ENCODE data around the gene SEPTIN5.

The SEPTIN5 gene

GRCh38 chr22:19715188-19715930 is 1.1 kb downstream of the SEPTIN5 start:
- H3K9me3 ChIP-seq (ENCODE audit: control insufficient read depth, low read length) = no peaks in the 10 kb centered on the region
- no peak for DNase-seq
- peaks cover 19% of the 10 kb centered on the region for H3K4me1 ChIP-seq (ENCODE audit: control insufficient read depth, insufficient read depth, low read length, poor library complexity, severe bottlenecking)
- no peaks in the 10 kb centered on the region for H3K36me3 ChIP-seq (ENCODE audit: control insufficient read depth, insufficient read depth, low read length)
- no peak overlapping the region for H3K27ac ChIP-seq (ENCODE audit: insufficient read depth, low read length, poor library complexity, severe bottlenecking)
- peaks cover 16% of the 10 kb centered on the region for H3K27me3 ChIP-seq (replicated peaks; ENCODE audit: control insufficient read depth, insufficient read depth, low read length, poor library complexity, severe bottlenecking)
- no peak overlapping the region for H3K4me3 ChIP-seq (ENCODE audit: insufficient read depth, low read depth, low read length, poor library complexity, severe bottlenecking)

DNA sequence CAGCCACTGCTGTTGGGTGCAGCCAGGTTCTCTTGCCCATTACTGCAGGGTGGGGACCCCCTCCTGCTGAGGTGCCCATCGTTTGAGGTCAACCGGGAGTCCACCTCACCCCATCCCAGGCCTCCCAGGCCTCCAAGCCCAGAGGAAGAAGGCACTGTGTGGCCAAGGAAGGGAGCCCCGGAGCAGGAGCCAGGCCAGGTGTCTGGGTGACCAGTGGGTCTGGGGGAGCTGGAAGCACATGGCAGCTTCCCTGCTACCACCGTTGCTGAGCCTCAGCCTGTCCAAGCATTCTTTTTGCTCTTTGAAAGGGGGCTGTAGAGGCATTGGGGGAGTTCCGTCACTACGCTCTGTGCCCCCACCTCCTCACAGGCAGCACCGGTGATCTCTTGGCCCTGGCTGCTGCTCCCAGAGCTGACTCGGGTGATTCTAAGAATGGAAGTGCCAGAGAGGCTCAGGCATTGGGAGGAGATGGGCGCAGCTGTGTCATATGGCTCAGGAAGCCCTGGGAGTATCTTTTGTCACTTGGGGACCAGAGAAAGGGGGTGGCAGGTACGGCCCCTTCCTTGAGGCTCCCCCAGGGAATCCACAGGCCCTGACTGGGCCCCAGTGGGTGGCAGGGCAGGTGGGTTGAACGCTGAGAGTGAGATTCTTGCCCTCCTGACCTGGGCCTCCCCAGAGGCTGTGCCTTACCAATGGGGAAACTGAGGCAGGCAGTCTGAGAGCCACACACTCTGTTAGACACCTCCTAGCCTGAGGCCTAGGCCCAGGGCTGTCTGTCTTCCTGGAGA is 1.9 kb downstream of the SEPTIN5 start:
- no peak overlapping the region for H3K4me3 ChIP-seq (ENCODE audit: insufficient read depth, low read depth, low read length, poor library complexity, severe bottlenecking)
- no peak overlapping the region for H3K27ac ChIP-seq (ENCODE audit: insufficient read depth, low read length, poor library complexity, severe bottlenecking)
- peaks cover 16% of the 10 kb centered on the region for H3K27me3 ChIP-seq (replicated peaks; ENCODE audit: control insufficient read depth, insufficient read depth, low read length, poor library complexity, severe bottlenecking)
- H3K4me1 ChIP-seq (ENCODE audit: control insufficient read depth, insufficient read depth, low read length, poor library complexity, severe bottlenecking) = peaks cover 19% of the 10 kb centered on the region
- no peak for DNase-seq
- no peaks in the 10 kb centered on the region for H3K36me3 ChIP-seq (ENCODE audit: control insufficient read depth, insufficient read depth, low read length)
- H3K9me3 ChIP-seq (ENCODE audit: control insufficient read depth, low read length) = no peaks in the 10 kb centered on the region

- H3K27me3 ChIP-seq (replicated peaks; ENCODE audit: control insufficient read depth, insufficient read depth, low read length, poor library complexity, severe bottlenecking) = peaks cover 16% of the 10 kb centered on the region
- no peak overlapping the region for H3K27ac ChIP-seq (ENCODE audit: insufficient read depth, low read length, poor library complexity, severe bottlenecking)
- H3K4me1 ChIP-seq (ENCODE audit: control insufficient read depth, insufficient read depth, low read length, poor library complexity, severe bottlenecking) = peaks cover 19% of the 10 kb centered on the region
These were observed 2.5 kb downstream of the SEPTIN5 start for GRCh38 chr22:19716829-19717105.

GRCh38 chr22:19717181-19717580 is 2.9 kb downstream of the SEPTIN5 start:
- DNase-seq = no peak
- no peaks in the 10 kb centered on the region for H3K9me3 ChIP-seq (ENCODE audit: control insufficient read depth, low read length)
- peaks cover 19% of the 10 kb centered on the region for H3K4me1 ChIP-seq (ENCODE audit: control insufficient read depth, insufficient read depth, low read length, poor library complexity, severe bottlenecking)
- peaks cover 19% of the 10 kb centered on the region for H3K27me3 ChIP-seq (replicated peaks; ENCODE audit: control insufficient read depth, insufficient read depth, low read length, poor library complexity, severe bottlenecking)
- H3K36me3 ChIP-seq (ENCODE audit: control insufficient read depth, insufficient read depth, low read length) = no peaks in the 10 kb centered on the region
- no peak overlapping the region for H3K4me3 ChIP-seq (ENCODE audit: insufficient read depth, low read depth, low read length, poor library complexity, severe bottlenecking)
- no peak overlapping the region for H3K27ac ChIP-seq (ENCODE audit: insufficient read depth, low read length, poor library complexity, severe bottlenecking)

More at GRCh38 chr22:19716829-19717105, 2.5 kb downstream of the SEPTIN5 start:
- Histone ChIP-seq H3K4me3 (ENCODE audit: insufficient read depth, low read depth, low read length, poor library complexity, severe bottlenecking) (no peak overlapping the region), H3K36me3 (ENCODE audit: control insufficient read depth, insufficient read depth, low read length) (no peaks in the 10 kb centered on the region), H3K9me3 (ENCODE audit: control insufficient read depth, low read length) (no peaks in the 10 kb centered on the region)
- no peak for DNase-seq

GRCh38 chr22:19717691-19718455 is 3.6 kb downstream of the SEPTIN5 start:
- peaks cover 26% of the 10 kb centered on the region for H3K27me3 ChIP-seq (replicated peaks; ENCODE audit: control insufficient read depth, insufficient read depth, low read length, poor library complexity, severe bottlenecking)
- no peaks in the 10 kb centered on the region for H3K36me3 ChIP-seq (ENCODE audit: control insufficient read depth, insufficient read depth, low read length)
- H3K27ac ChIP-seq (ENCODE audit: insufficient read depth, low read length, poor library complexity, severe bottlenecking) = no peak overlapping the region
- peak overlapping the region; percentile 55 for H3K4me3 ChIP-seq (ENCODE audit: insufficient read depth, low read depth, low read length, poor library complexity, severe bottlenecking)
- no peaks in the 10 kb centered on the region for H3K9me3 ChIP-seq (ENCODE audit: control insufficient read depth, low read length)
- peak; percentile 57 to 65 (median 61) for DNase-seq
- H3K4me1 ChIP-seq (ENCODE audit: control insufficient read depth, insufficient read depth, low read length, poor library complexity, severe bottlenecking) = peaks cover 19% of the 10 kb centered on the region

GRCh38 chr22:19718456-19719049 is 4.2 kb downstream of the SEPTIN5 start:
- Histone ChIP-seq H3K27me3 (replicated peaks; ENCODE audit: control insufficient read depth, insufficient read depth, low read length, poor library complexity, severe bottlenecking) (peaks cover 30% of the 10 kb centered on the region), H3K4me3 (ENCODE audit: insufficient read depth, low read depth, low read length, poor library complexity, severe bottlenecking) (peak overlapping the region; percentile 55), H3K27ac (ENCODE audit: insufficient read depth, low read length, poor library complexity, severe bottlenecking) (no peak overlapping the region), H3K36me3 (ENCODE audit: control insufficient read depth, insufficient read depth, low read length) (no peaks in the 10 kb centered on the region), H3K9me3 (ENCODE audit: control insufficient read depth, low read length) (no peaks in the 10 kb centered on the region), H3K4me1 (ENCODE audit: control insufficient read depth, insufficient read depth, low read length, poor library complexity, severe bottlenecking) (peaks cover 26% of the 10 kb centered on the region)
- no peak for DNase-seq

- H3K27me3 ChIP-seq (replicated peaks; ENCODE audit: control insufficient read depth, insufficient read depth, low read length, poor library complexity, severe bottlenecking) = peaks cover 30% of the 10 kb centered on the region
- H3K27ac ChIP-seq (ENCODE audit: insufficient read depth, low read length, poor library complexity, severe bottlenecking) = no peak overlapping the region
- no peak for DNase-seq
- no peaks in the 10 kb centered on the region for H3K9me3 ChIP-seq (ENCODE audit: control insufficient read depth, low read length)
- H3K36me3 ChIP-seq (ENCODE audit: control insufficient read depth, insufficient read depth, low read length) = no peaks in the 10 kb centered on the region
- H3K4me1 ChIP-seq (ENCODE audit: control insufficient read depth, insufficient read depth, low read length, poor library complexity, severe bottlenecking) = peaks cover 28% of the 10 kb centered on the region
- peak overlapping the region; percentile 55 for H3K4me3 ChIP-seq (ENCODE audit: insufficient read depth, low read depth, low read length, poor library complexity, severe bottlenecking)
These were observed 4.8 kb downstream of the SEPTIN5 start for GRCh38 chr22:19719050-19719482.

- H3K4me1 ChIP-seq (ENCODE audit: control insufficient read depth, insufficient read depth, low read length, poor library complexity, severe bottlenecking) = peaks cover 32% of the 10 kb centered on the region
- peaks cover 35% of the 10 kb centered on the region for H3K27me3 ChIP-seq (replicated peaks; ENCODE audit: control insufficient read depth, insufficient read depth, low read length, poor library complexity, severe bottlenecking)
- H3K27ac ChIP-seq (ENCODE audit: insufficient read depth, low read length, poor library complexity, severe bottlenecking) = no peak overlapping the region
- no peaks in the 10 kb centered on the region for H3K9me3 ChIP-seq (ENCODE audit: control insufficient read depth, low read length)
- H3K36me3 ChIP-seq (ENCODE audit: control insufficient read depth, insufficient read depth, low read length) = no peaks in the 10 kb centered on the region
- H3K4me3 ChIP-seq (ENCODE audit: insufficient read depth, low read depth, low read length, poor library complexity, severe bottlenecking) = no peak overlapping the region
- DNase-seq = no peak
These were observed 5.3 kb downstream of the SEPTIN5 start for GRCh38 chr22:19719488-19720021.

GRCh38 chr22:19720150-19720827 is 6.0 kb downstream of the SEPTIN5 start:
- DNase-seq = no peak
- Histone ChIP-seq H3K4me3 (ENCODE audit: insufficient read depth, low read depth, low read length, poor library complexity, severe bottlenecking) (no peak overlapping the region), H3K27ac (ENCODE audit: insufficient read depth, low read length, poor library complexity, severe bottlenecking) (no peak overlapping the region), H3K36me3 (ENCODE audit: control insufficient read depth, insufficient read depth, low read length) (no peaks in the 10 kb centered on the region), H3K27me3 (replicated peaks; ENCODE audit: control insufficient read depth, insufficient read depth, low read length, poor library complexity, severe bottlenecking) (peaks cover 33% of the 10 kb centered on the region), H3K4me1 (ENCODE audit: control insufficient read depth, insufficient read depth, low read length, poor library complexity, severe bottlenecking) (peaks cover 27% of the 10 kb centered on the region), H3K9me3 (ENCODE audit: control insufficient read depth, low read length) (no peaks in the 10 kb centered on the region)
